H9 (cell line): ENCODE measurements around the gene RBM7. TPM values are rescaled to one million over a fixed set of nuclear protein-coding genes. Genes with fewer than 3 reads are reported as not detected.

ENCODE experiments used
- DNase-seq: peaks from one replicate; pipeline ENCODE4 v3.0.0-alpha.2; 2017
- H2AFZ ChIP-seq: one replicate; pipeline ENCODE4 v1.6.1; 2013; ENCODE audit warnings: mild to moderate bottlenecking, low read length, control low read depth, moderate library complexity
- H2AK5ac ChIP-seq: 2 replicates; pipeline ENCODE4 v1.6.1; 2013; ENCODE audit warnings: low read length, control low read depth, mixed read lengths; ENCODE audit not compliant: insufficient read length
- H2BK120ac ChIP-seq: one replicate; pipeline ENCODE4 v1.6.1; 2013; ENCODE audit warnings: low read depth, mild to moderate bottlenecking, low read length, control low read depth, inconsistent platforms; ENCODE audit not compliant: poor library complexity, severe bottlenecking
- H2BK12ac ChIP-seq: 2 replicates; pipeline ENCODE4 v1.6.1; 2013; ENCODE audit warnings: low read length, control low read depth, mixed read lengths, low read depth; ENCODE audit not compliant: insufficient read length
- H2BK15ac ChIP-seq: 2 replicates; pipeline ENCODE4 v1.6.1; 2013; ENCODE audit warnings: low read depth, low read length, control low read depth
- H2BK20ac ChIP-seq: one replicate; pipeline ENCODE4 v1.6.1; 2013; ENCODE audit warnings: low read depth, mild to moderate bottlenecking, low read length, control low read depth, inconsistent platforms; ENCODE audit not compliant: poor library complexity, severe bottlenecking
- H2BK5ac ChIP-seq: 2 replicates; pipeline ENCODE4 v1.6.1; 2013; ENCODE audit warnings: low read length, control low read depth, mixed read lengths; ENCODE audit not compliant: insufficient read length
- H3K14ac ChIP-seq: 2 replicates; pipeline ENCODE4 v1.6.1; 2013; ENCODE audit warnings: low read length, control low read depth; ENCODE audit not compliant: insufficient read depth
- H3K18ac ChIP-seq: 2 replicates; pipeline ENCODE4 v1.6.1; 2013; ENCODE audit warnings: low read depth, mild to moderate bottlenecking, mixed read lengths, low read length, control low read depth; ENCODE audit not compliant: insufficient read length
- H3K23ac ChIP-seq: 2 replicates; pipeline ENCODE4 v1.6.1; 2013; ENCODE audit warnings: low read length, control low read depth, mixed read lengths, low read depth; ENCODE audit not compliant: insufficient read length
- H3K23me2 ChIP-seq: 2 replicates; pipeline ENCODE4 v1.6.1; 2013; ENCODE audit warnings: low read depth, mild to moderate bottlenecking, mixed read lengths, low read length, control low read depth; ENCODE audit not compliant: insufficient read length, poor library complexity, severe bottlenecking
- H3K27ac ChIP-seq: 2 replicates; pipeline ENCODE4 v1.5.1; 2013; ENCODE audit warnings: low read length, control low read depth, mixed read lengths, low read depth; ENCODE audit not compliant: insufficient read length
- H3K27me3 ChIP-seq: 2 replicates; pipeline ENCODE4 v1.6.1; 2013; ENCODE audit warnings: low read length, control low read depth, inconsistent platforms; ENCODE audit not compliant: insufficient read depth
- H3K4ac ChIP-seq: 2 replicates; pipeline ENCODE4 v1.6.1; 2013; ENCODE audit warnings: low read depth, mild to moderate bottlenecking, control low read depth, inconsistent platforms, low read length, moderate library complexity
- H3K4me1 ChIP-seq: 2 replicates; pipeline ENCODE4 v1.6.1; 2013; ENCODE audit warnings: low read length, control low read depth, inconsistent platforms; ENCODE audit not compliant: insufficient read depth
- H3K4me2 ChIP-seq: 2 replicates; pipeline ENCODE4 v1.6.1; 2013; ENCODE audit warnings: low read length, control low read depth, mixed read lengths; ENCODE audit not compliant: insufficient read length, insufficient read depth
- H3K56ac ChIP-seq: 2 replicates; pipeline ENCODE4 v1.6.1; 2013; ENCODE audit warnings: low read depth, mild to moderate bottlenecking, mixed read lengths, low read length, control low read depth; ENCODE audit not compliant: insufficient read length
- H3K79me1 ChIP-seq: 2 replicates; pipeline ENCODE4 v1.6.1; 2013; ENCODE audit warnings: low read depth, mild to moderate bottlenecking, moderate library complexity, low read length, control low read depth, inconsistent platforms; ENCODE audit not compliant: insufficient read depth, poor library complexity, severe bottlenecking
- H3K79me2 ChIP-seq: 2 replicates; pipeline ENCODE4 v1.6.1; 2013; ENCODE audit warnings: low read length, control low read depth, inconsistent platforms; ENCODE audit not compliant: insufficient read depth
- H3K9ac ChIP-seq: 2 replicates; pipeline ENCODE4 v1.6.1; 2013; ENCODE audit warnings: low read length, control low read depth, mixed read lengths; ENCODE audit not compliant: insufficient read length; ENCODE audit errors: extremely low read depth
- H3K9me3 ChIP-seq: one replicate; pipeline ENCODE4 v1.6.1; 2013; ENCODE audit warnings: low read depth, low read length, inconsistent platforms; ENCODE audit not compliant: control insufficient read depth
- H3T11ph ChIP-seq: one replicate; pipeline ENCODE4 v1.6.1; 2013; ENCODE audit warnings: mild to moderate bottlenecking, low read length, control low read depth, inconsistent platforms
- H4K20me1 ChIP-seq: one replicate; pipeline ENCODE4 v1.6.1; 2013; ENCODE audit not compliant: control insufficient read depth, insufficient read length, insufficient read depth
- H4K5ac ChIP-seq: 2 replicates; pipeline ENCODE4 v1.6.1; 2013; ENCODE audit warnings: low read depth, mild to moderate bottlenecking, mixed read lengths, low read length, control low read depth; ENCODE audit not compliant: insufficient read length
- H4K8ac ChIP-seq: replicated peaks from 2 replicates; pipeline ENCODE4 v1.6.1; 2013; ENCODE audit warnings: low read length, control low read depth, mixed read lengths, low read depth; ENCODE audit not compliant: insufficient read length
- H4K91ac ChIP-seq: 2 replicates; pipeline ENCODE4 v1.6.1; 2013; ENCODE audit warnings: low read depth, mild to moderate bottlenecking, moderate library complexity, mixed read lengths, low read length, control low read depth; ENCODE audit not compliant: insufficient read length
- H3K27ac Mint-ChIP-seq, 3 experiments: 2 replicates in 2 of 3; 3 replicates in 1 of 3; pipeline ENCODE4 v1.8.0; 2020 to 2021; ENCODE audit warnings: mixed read lengths in 3 of 3, mild to moderate bottlenecking in 1 of 3, moderate library complexity in 1 of 3
- H3K27me3 Mint-ChIP-seq: 2 replicates; pipeline ENCODE4 v1.8.0; 2021; ENCODE audit warnings: low read depth, mild to moderate bottlenecking, moderate library complexity, mixed read lengths
- H3K36me3 Mint-ChIP-seq, 3 experiments: 2 replicates in 2 of 3; 3 replicates in 1 of 3; pipeline ENCODE4 v1.8.0; 2020 to 2021; ENCODE audit warnings: low read depth in 3 of 3, mixed read lengths in 3 of 3; ENCODE audit not compliant: insufficient read depth in 1 of 3
- H3K4me1 Mint-ChIP-seq, 2 experiments: 2 replicates each; pipeline ENCODE4 v1.8.0; 2020; ENCODE audit warnings: mixed read lengths in 2 of 2
- H3K4me3 Mint-ChIP-seq, 2 experiments: 2 replicates in 1 of 2; 3 replicates in 1 of 2; pipeline ENCODE4 v1.8.0; 2020 to 2021; ENCODE audit warnings: mild to moderate bottlenecking in 2 of 2, mixed read lengths in 2 of 2, moderate library complexity in 1 of 2
- H3K9me3 Mint-ChIP-seq, 2 experiments: 2 replicates in 1 of 2; 3 replicates in 1 of 2; pipeline ENCODE4 v1.8.0; 2020; ENCODE audit warnings: mild to moderate bottlenecking in 2 of 2, mixed read lengths in 2 of 2, moderate library complexity in 1 of 2
- WGBS: extraction: QIAGEN DNeasy Blood & Tissue Kit; methylation state at CpG from one replicate; pipeline ENCODE4 v1.1.7; 2013; ENCODE audit warnings: missing lambda C conversion rate, low lambda C conversion rate, mixed read lengths; ENCODE audit not compliant: insufficient read length; ENCODE audit errors: extremely low coverage; 5-methylcytosine and 5-hydroxymethylcytosine counted together
- total RNA-seq: library from RNA; stranded (reverse); gene quantifications from 2 replicates; pipeline ENCODE4 v1.2.1, GENCODE V29; 2021
- TF ChIP-seq, protein P1 (sequence below): fragments of 200-600 bp; sonication (generic); conservative IDR thresholded peaks from 3 replicates; pipeline ENCODE4 v1.8.0; 2021; ENCODE audit warnings: antibody characterized with exemption, mild to moderate bottlenecking

The RBM7 gene
- total RNA-seq, 1 experiment from 2014 or later: 56.4 TPM

GRCh38 chr11:114382509-114382908, 18.0 kb upstream of the RBM7 start:
- no peak overlapping the region for H3K4ac ChIP-seq
- no peak overlapping the region for H2BK20ac ChIP-seq
- no peak overlapping the region for H4K5ac ChIP-seq
- H3K27me3 ChIP-seq: no peaks in the 10 kb centered on the region
- no peak overlapping the region for H2BK15ac ChIP-seq
- Mint-ChIP-seq H3K27ac (no peak overlapping the region), H3K4me3 (no peak overlapping the region), H3K9me3 (peaks cover 8 to 9% of the 10 kb centered on the region in 2 experiments; a peak in 3 of 5 replicates), H3K4me1 (peaks cover 10 to 12% of the 10 kb centered on the region in 2 experiments), H3K36me3 (peaks cover 0 to 9% (median 5%) of the 10 kb centered on the region in 3 experiments; a peak in 2 of 7 replicates), H3K27me3 (no peaks in the 10 kb centered on the region; the same call in 1 of the 2 replicates)
- H2BK120ac ChIP-seq: no peak overlapping the region
- H2BK12ac ChIP-seq: no peak overlapping the region
- no peak overlapping the region for H2AFZ ChIP-seq
- TF ChIP-seq, protein P1, sequence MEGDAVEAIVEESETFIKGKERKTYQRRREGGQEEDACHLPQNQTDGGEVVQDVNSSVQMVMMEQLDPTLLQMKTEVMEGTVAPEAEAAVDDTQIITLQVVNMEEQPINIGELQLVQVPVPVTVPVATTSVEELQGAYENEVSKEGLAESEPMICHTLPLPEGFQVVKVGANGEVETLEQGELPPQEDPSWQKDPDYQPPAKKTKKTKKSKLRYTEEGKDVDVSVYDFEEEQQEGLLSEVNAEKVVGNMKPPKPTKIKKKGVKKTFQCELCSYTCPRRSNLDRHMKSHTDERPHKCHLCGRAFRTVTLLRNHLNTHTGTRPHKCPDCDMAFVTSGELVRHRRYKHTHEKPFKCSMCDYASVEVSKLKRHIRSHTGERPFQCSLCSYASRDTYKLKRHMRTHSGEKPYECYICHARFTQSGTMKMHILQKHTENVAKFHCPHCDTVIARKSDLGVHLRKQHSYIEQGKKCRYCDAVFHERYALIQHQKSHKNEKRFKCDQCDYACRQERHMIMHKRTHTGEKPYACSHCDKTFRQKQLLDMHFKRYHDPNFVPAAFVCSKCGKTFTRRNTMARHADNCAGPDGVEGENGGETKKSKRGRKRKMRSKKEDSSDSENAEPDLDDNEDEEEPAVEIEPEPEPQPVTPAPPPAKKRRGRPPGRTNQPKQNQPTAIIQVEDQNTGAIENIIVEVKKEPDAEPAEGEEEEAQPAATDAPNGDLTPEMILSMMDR: no peak
- no peaks in the 10 kb centered on the region for H3K79me2 ChIP-seq
- H3K9me3 ChIP-seq: no peaks in the 10 kb centered on the region
- no peak overlapping the region for H3K27ac ChIP-seq
- no peak overlapping the region for H3T11ph ChIP-seq
- no peak overlapping the region for H4K8ac ChIP-seq
- H3K18ac ChIP-seq: no peak overlapping the region
- H4K91ac ChIP-seq: no peak overlapping the region
- H4K20me1 ChIP-seq: no peaks in the 10 kb centered on the region
- no peak overlapping the region for H3K4me2 ChIP-seq
- no peak overlapping the region for H3K14ac ChIP-seq
- no peak overlapping the region for H2AK5ac ChIP-seq
- H3K56ac ChIP-seq: no peak overlapping the region
- no peaks in the 10 kb centered on the region for H3K79me1 ChIP-seq
- no peak overlapping the region for H2BK5ac ChIP-seq
- no peak overlapping the region for H3K9ac ChIP-seq
- H3K4me1 ChIP-seq: peaks cover 4% of the 10 kb centered on the region; the same call in 1 of the 2 replicates
- no peaks in the 10 kb centered on the region for H3K23me2 ChIP-seq
- no peak overlapping the region for H3K23ac ChIP-seq
- DNase-seq: no peak
- no CpG with 5 or more reads among the region's 3 CpGs for WGBS
